ENCODE measurements around the gene TMIGD1. TPM values are rescaled to one million over a fixed set of nuclear protein-coding genes. Genes with fewer than 3 reads are reported as not detected.
A peak's percentile ranks its signal among the peaks of the same experiment; 100 is the strongest.

The TMIGD1 gene
- total RNA-seq, 1 experiment from 2014 or later: not detected

GRCh38 chr17:30332057-30332542, 1.8 kb downstream of the TMIGD1 start:
- no peak for DNase-seq (ENCODE audit: low spot score)

GRCh38 chr17:30326809-30327208, 7.0 kb downstream of the TMIGD1 start:
- DNase-seq (ENCODE audit: low spot score): no peak

GRCh38 chr17:30324723-30325122, 9.1 kb downstream of the TMIGD1 start:
- no peak for DNase-seq (ENCODE audit: low spot score)

GRCh38 chr17:30323895-30324319, 9.9 kb downstream of the TMIGD1 start:
- DNase-seq (ENCODE audit: low spot score): no peak

- DNase-seq (ENCODE audit: low spot score): no peak
Observed at GRCh38 chr17:30323262-30323894, 10.5 kb downstream of the TMIGD1 start.

GRCh38 chr17:30321314-30321713, 12.5 kb downstream of the TMIGD1 start:
- DNase-seq (ENCODE audit: low spot score): no peak

- no peak for DNase-seq (ENCODE audit: low spot score)
Observed at GRCh38 chr17:30318155-30318554, 15.7 kb downstream of the TMIGD1 start.

- no peak for DNase-seq (ENCODE audit: low spot score)
Observed at GRCh38 chr17:30316736-30317135, 17.1 kb downstream of the TMIGD1 start.

- no peak for DNase-seq (ENCODE audit: low spot score)
Observed at GRCh38 chr17:30315106-30315505, 18.8 kb downstream of the TMIGD1 start.

GRCh38 chr17:30314474-30314873, 19.4 kb downstream of the TMIGD1 start:
- DNase-seq (ENCODE audit: low spot score): no peak

GRCh38 chr17:30312226-30312625, 21.6 kb downstream of the TMIGD1 start:
- no peak for DNase-seq (ENCODE audit: low spot score)

- DNase-seq (ENCODE audit: low spot score): no peak
Observed at GRCh38 chr17:30310562-30310961, 23.3 kb downstream of the TMIGD1 start.

GRCh38 chr17:30309591-30309990, 24.3 kb downstream of the TMIGD1 start:
- no peak for DNase-seq (ENCODE audit: low spot score)

- DNase-seq (ENCODE audit: low spot score): no peak
Observed at GRCh38 chr17:30308406-30308805, 25.5 kb downstream of the TMIGD1 start.

GRCh38 chr17:30304778-30305177, 29.1 kb downstream of the TMIGD1 start:
- no peak for DNase-seq (ENCODE audit: low spot score)

GRCh38 chr17:30302241-30302640, 31.6 kb downstream of the TMIGD1 start:
- DNase-seq (ENCODE audit: low spot score): no peak

- DNase-seq (ENCODE audit: low spot score): no peak
Observed at GRCh38 chr17:30300818-30301217, 33.0 kb downstream of the TMIGD1 start.

- DNase-seq (ENCODE audit: low spot score): no peak
Observed at GRCh38 chr17:30299000-30299399, 34.9 kb downstream of the TMIGD1 start.

- DNase-seq (ENCODE audit: low spot score): no peak
Observed at GRCh38 chr17:30297715-30298114, 36.1 kb downstream of the TMIGD1 start.

- DNase-seq (ENCODE audit: low spot score): no peak
Observed at GRCh38 chr17:30296499-30297080, 37.3 kb downstream of the TMIGD1 start.

- peak; percentile 23 for DNase-seq (ENCODE audit: low spot score)
Observed at GRCh38 chr17:30292286-30292858, 41.5 kb downstream of the TMIGD1 start.

GRCh38 chr17:30291543-30292285, 42.1 kb downstream of the TMIGD1 start, which contains the start of gene BLMH:
Gene BLMH, minus strand, starts transcription at chr17:30291944. Its CDS starts 125 bp downstream, at chr17:30291819.
- DNase-seq (ENCODE audit: low spot score): peak; percentile 20

Data from HT-29 (cell line).